HCT116 (cell line): ENCODE results near the gene SLC52A3. TPM values are rescaled to one million over a fixed set of nuclear protein-coding genes. Genes with fewer than 3 reads are reported as not detected.

Experiments
- ATAC-seq: fragments of 200-7000 bp; cut with Tn5 transposase; 2 replicates; pipeline ENCODE4 v1.9.1; 2020; ENCODE audit warnings: mild to moderate bottlenecking, moderate library complexity
- BruUV-seq: library from RNA; stranded (reverse); fragments of 400-500 nt; replicated peaks from 2 replicates; lab custom pipeline; 2021; lab: Mats Ljungman, UMichigan
- CTCF ChIA-PET: fragments of 300-600 bp; sonication (Branson Sonifier 250); formaldehyde crosslinking; loops from one replicate; lab custom pipeline; 2021; ENCODE audit warnings: antibody characterized with exemption; lab: Charles Lee
- POLR2A ChIA-PET: fragments of 300-600, 350-600 bp; sonication (Branson Sonifier 250); formaldehyde crosslinking; loops from one replicate; lab custom pipeline; 2021; ENCODE audit warnings: antibody characterized with exemption; lab: Charles Lee
- RAD21 ChIA-PET, 2 experiments: fragments of 300-600 bp; sonication (Branson Sonifier 250); formaldehyde crosslinking; loops; one replicate each; lab custom pipeline; 2023; ENCODE audit warnings: low total read pairs in 2 of 2; ENCODE audit not compliant: uncharacterized antibody in 2 of 2, unreplicated experiment in 2 of 2, low non-redundant PET in 1 of 2; lab: Charles Lee
- DNase-seq: peaks from one replicate; pipeline ENCODE4 v3.0.0-alpha.2; 2010; ENCODE audit warnings: low read depth, low spot score
- H2AFZ ChIP-seq: fragments of 200-600 bp; shearing (Covaris generic), sonication (generic); 2 replicates; pipeline ENCODE4 v1.6.1; 2017; ENCODE audit warnings: low read depth, mixed run types, mixed read lengths, antibody characterized with exemption, low read length; ENCODE audit not compliant: poor library complexity, severe bottlenecking
- H3K27ac ChIP-seq: 2 replicates; pipeline ENCODE4 v1.5.1; 2012; ENCODE audit warnings: low read depth, low read length
- H3K27me3 ChIP-seq: fragments of 200-600 bp; sonication (generic); 2 replicates; pipeline ENCODE4 v1.6.1; 2016; ENCODE audit warnings: mixed run types, low read length, mixed read lengths; ENCODE audit not compliant: insufficient read depth
- H3K36me3 ChIP-seq, 2 experiments: fragments of 200-500 bp in 1 of 2; fragments of 200-600 bp in 1 of 2; sonication (Bioruptor generic) in 1 of 2; sonication (generic) in 1 of 2; 2 replicates each; pipeline versions ENCODE4 v1.5.1 to v1.6.1; 2014 to 2016; ENCODE audit warnings: low read length in 2 of 2, inconsistent platforms in 1 of 2, mixed read lengths in 1 of 2, mixed run types in 1 of 2; ENCODE audit not compliant: insufficient read depth in 2 of 2, control insufficient read depth in 1 of 2
- H3K4me1 ChIP-seq, 2 experiments: fragments of 200-600 bp in 1 of 2; sonication (generic) in 1 of 2; 2 replicates each; pipeline versions ENCODE4 v1.5.1 to v1.6.1; 2012 to 2017; ENCODE audit warnings: low read length in 2 of 2, inconsistent platforms in 1 of 2, mild to moderate bottlenecking in 1 of 2, mixed read lengths in 1 of 2, mixed run types in 1 of 2, moderate library complexity in 1 of 2; ENCODE audit not compliant: insufficient read depth in 2 of 2, control insufficient read depth in 1 of 2
- H3K4me2 ChIP-seq: fragments of 200-600 bp; sonication (generic); 2 replicates; pipeline ENCODE4 v1.6.1; 2017; ENCODE audit warnings: mixed run types, low read length, mixed read lengths
- H3K4me3 ChIP-seq, 2 experiments: fragments of 200-600 bp in 1 of 2; sonication (generic) in 1 of 2; replicated peaks in 1 of 2; 2 replicates each; pipeline ENCODE4 v1.5.1; 2011 to 2016; ENCODE audit warnings: low read length in 2 of 2, control low read depth in 1 of 2, low read depth in 1 of 2, mild to moderate bottlenecking in 1 of 2, mixed read lengths in 1 of 2, mixed run types in 1 of 2
- H3K79me2 ChIP-seq: fragments of 200-600 bp; sonication (generic); 2 replicates; pipeline ENCODE4 v1.6.1; 2017; ENCODE audit warnings: mild to moderate bottlenecking, mixed run types, low read length, moderate library complexity, mixed read lengths; ENCODE audit not compliant: insufficient read depth
- H3K9ac ChIP-seq: fragments of 200-600 bp; sonication (generic); 2 replicates; pipeline ENCODE4 v1.6.1; 2016; ENCODE audit warnings: low read length, mixed read lengths
- H3K9me2 ChIP-seq: fragments of 200-600 bp; sonication (generic), shearing (Covaris generic); 2 replicates; pipeline ENCODE4 v1.6.1; 2017; ENCODE audit warnings: mixed run types, mild to moderate bottlenecking, moderate library complexity; ENCODE audit not compliant: insufficient read depth
- H3K9me3 ChIP-seq, 2 experiments: fragments of 200-500 bp in 1 of 2; fragments of 200-600 bp in 1 of 2; sonication (Bioruptor generic) in 1 of 2; sonication (generic) in 1 of 2; 2 replicates each; pipeline ENCODE4 v1.6.1; 2014 to 2017; ENCODE audit warnings: low read length in 2 of 2, mixed read lengths in 2 of 2, inconsistent platforms in 1 of 2, low read depth in 1 of 2, mild to moderate bottlenecking in 1 of 2, mixed run types in 1 of 2, moderate library complexity in 1 of 2; ENCODE audit not compliant: control insufficient read depth in 1 of 2, insufficient read depth in 1 of 2
- H4K20me1 ChIP-seq: fragments of 200-600 bp; sonication (generic), shearing (Covaris generic); 2 replicates; pipeline ENCODE4 v1.6.1; 2017; ENCODE audit warnings: mixed run types, mild to moderate bottlenecking, moderate library complexity; ENCODE audit not compliant: insufficient read depth
- CBX3 ChIP-seq: IDR thresholded peaks from 2 replicates; pipeline ENCODE4 v1.6.1; 2012; ENCODE audit warnings: low read depth
- EGR1 ChIP-seq: IDR thresholded peaks from 2 replicates; pipeline ENCODE4 v1.6.1; 2012; ENCODE audit warnings: low read depth
- ELF1 ChIP-seq: IDR thresholded peaks from 2 replicates; pipeline ENCODE4 v1.6.1; 2012; ENCODE audit warnings: low read depth, borderline replicate concordance
- EZH2 ChIP-seq: fragments of 200-600 bp; sonication (generic); IDR thresholded peaks from 2 replicates; pipeline ENCODE4 v1.6.1; 2017; ENCODE audit warnings: antibody characterized with exemption, mixed run types
- JUND ChIP-seq: IDR thresholded peaks from 2 replicates; pipeline ENCODE4 v1.6.1; 2012
- MAX ChIP-seq: IDR thresholded peaks from 2 replicates; pipeline ENCODE4 v1.6.1; 2012
- POLR2A ChIP-seq: IDR thresholded peaks from 2 replicates; pipeline ENCODE4 v1.7.0; 2011; ENCODE audit warnings: borderline replicate concordance; ENCODE audit not compliant: insufficient read depth, insufficient read length; ENCODE audit errors: extremely low read depth
- RAD21 ChIP-seq: IDR thresholded peaks from 2 replicates; pipeline ENCODE4 v1.6.1; 2012; ENCODE audit warnings: low read depth, mild to moderate bottlenecking
- REST ChIP-seq: IDR thresholded peaks from 2 replicates; pipeline ENCODE4 v1.6.1; 2012; ENCODE audit warnings: low read depth
- SIN3A ChIP-seq: IDR thresholded peaks from 2 replicates; pipeline ENCODE4 v1.6.1; 2012; ENCODE audit warnings: low read depth
- SP1 ChIP-seq: IDR thresholded peaks from 2 replicates; pipeline ENCODE4 v1.6.1; 2012; ENCODE audit warnings: low read depth
- SRF ChIP-seq: IDR thresholded peaks from 2 replicates; pipeline ENCODE4 v1.6.1; 2012; ENCODE audit warnings: low read depth
- TCF7L2 ChIP-seq: IDR thresholded peaks from 2 replicates; pipeline ENCODE4 v1.7.0; 2011; ENCODE audit warnings: borderline replicate concordance, inconsistent platforms; ENCODE audit not compliant: insufficient read depth, insufficient read length; ENCODE audit errors: extremely low read depth
- YY1 ChIP-seq: IDR thresholded peaks from 2 replicates; pipeline ENCODE4 v1.6.1; 2011; ENCODE audit warnings: low read length, low read depth, moderate library complexity, mild to moderate bottlenecking; ENCODE audit not compliant: insufficient replicate concordance; ENCODE audit errors: extremely low read depth
- ZFX ChIP-seq: fragments of 450-650 bp; IDR thresholded peaks from 2 replicates; pipeline ENCODE4 v1.6.1; 2017
- intact Hi-C: fragments of 100-400 bp; cut with micrococcal nuclease; formaldehyde crosslinking; loops from 2 replicates; pipeline ENCODE4 v1.10.0; 2022
- total RNA-seq: library from RNA; stranded (reverse); gene quantifications from one replicate; pipeline ENCODE4 v1.2.1, GENCODE V29; 2021; ENCODE audit not compliant: unreplicated experiment
- TF ChIP-seq, protein P1 (sequence below): IDR thresholded peaks from 2 replicates; pipeline ENCODE4 v1.6.1; 2011; ENCODE audit warnings: mild to moderate bottlenecking, low read length, moderate library complexity; ENCODE audit not compliant: insufficient replicate concordance; ENCODE audit errors: extremely low read depth

Gene SLC52A3
- total RNA-seq, 1 experiment from 2014 or later: 10.2 TPM

DNA sequence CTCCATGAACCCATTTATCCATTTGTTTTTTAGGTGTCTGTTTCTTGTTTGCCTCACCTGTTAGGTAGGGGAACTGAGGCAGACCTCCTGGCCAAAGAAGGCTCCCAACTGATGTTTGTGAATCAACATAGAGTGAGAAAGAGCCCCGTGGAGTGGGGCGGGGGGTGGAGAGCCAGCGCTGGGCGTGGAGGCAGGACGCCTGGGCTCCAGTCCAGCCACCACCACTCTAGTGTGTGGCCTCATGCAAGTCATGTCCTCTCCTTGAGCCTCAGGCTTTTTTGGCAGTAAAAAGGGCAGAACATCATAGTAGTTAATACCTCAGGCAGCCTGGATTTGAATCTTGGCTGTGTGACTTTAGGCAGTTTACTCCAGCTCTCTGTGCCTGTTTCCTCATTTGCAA lies 50.5 kb downstream of the SLC52A3 start:
- Histone ChIP-seq H3K27me3 (no peaks in the 10 kb centered on the region), H3K4me2 (no peak overlapping the region), H3K27ac (no peak overlapping the region), H3K9ac (no peak overlapping the region), H3K4me1 (no peaks in the 10 kb centered on the region), H3K36me3 (no peaks in the 10 kb centered on the region), H3K79me2 (no peaks in the 10 kb centered on the region), H3K4me3 (no peak overlapping the region), H2AFZ (no peak overlapping the region), H3K9me3 (no peaks in the 10 kb centered on the region), H4K20me1 (no peaks in the 10 kb centered on the region), H3K9me2 (no peaks in the 10 kb centered on the region)
- DNase-seq (no peak), ATAC-seq (no peak)
- TF ChIP-seq ELF1: no peak
- no peak for TF ChIP-seq YY1
- no peak for TF ChIP-seq SRF
- TF ChIP-seq MAX: no peak
- TF ChIP-seq JUND: no peak
- no peak for TF ChIP-seq RAD21
- TF ChIP-seq REST: no peak
- no peak for TF ChIP-seq POLR2A
- TF ChIP-seq SIN3A: no peak
- no peak for TF ChIP-seq SP1
- TF ChIP-seq EGR1: no peak
- TF ChIP-seq ZFX: no peak
- no peak for TF ChIP-seq EZH2
- no peak for TF ChIP-seq CBX3
- TF ChIP-seq, protein P1, sequence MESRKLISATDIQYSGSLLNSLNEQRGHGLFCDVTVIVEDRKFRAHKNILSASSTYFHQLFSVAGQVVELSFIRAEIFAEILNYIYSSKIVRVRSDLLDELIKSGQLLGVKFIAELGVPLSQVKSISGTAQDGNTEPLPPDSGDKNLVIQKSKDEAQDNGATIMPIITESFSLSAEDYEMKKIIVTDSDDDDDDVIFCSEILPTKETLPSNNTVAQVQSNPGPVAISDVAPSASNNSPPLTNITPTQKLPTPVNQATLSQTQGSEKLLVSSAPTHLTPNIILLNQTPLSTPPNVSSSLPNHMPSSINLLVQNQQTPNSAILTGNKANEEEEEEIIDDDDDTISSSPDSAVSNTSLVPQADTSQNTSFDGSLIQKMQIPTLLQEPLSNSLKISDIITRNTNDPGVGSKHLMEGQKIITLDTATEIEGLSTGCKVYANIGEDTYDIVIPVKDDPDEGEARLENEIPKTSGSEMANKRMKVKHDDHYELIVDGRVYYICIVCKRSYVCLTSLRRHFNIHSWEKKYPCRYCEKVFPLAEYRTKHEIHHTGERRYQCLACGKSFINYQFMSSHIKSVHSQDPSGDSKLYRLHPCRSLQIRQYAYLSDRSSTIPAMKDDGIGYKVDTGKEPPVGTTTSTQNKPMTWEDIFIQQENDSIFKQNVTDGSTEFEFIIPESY: no peak
- no peak for TF ChIP-seq TCF7L2
- RAD21 ChIA-PET: no interaction called here
- POLR2A ChIA-PET: no interaction called here
- no TSS peak for BruUV-seq
- CTCF ChIA-PET: no interaction called here
- intact Hi-C loops: no loop called here
